A204.1 (cell line): Measurements from ENCODE around the gene CTAG1B.
A peak's percentile ranks its signal among the peaks of the same experiment; 100 is the strongest.
"Not testable (repeated sequence)": the region's sequence is repeated elsewhere in the genome, so short reads cannot be mapped to it uniquely, and the experiment has no call there.

Source experiments
- FAIRE-seq: peaks from 2 replicates; lab custom pipeline; 2012; peaks lifted over from hg19 to GRCh38; lab: Jason Lieb, UNC

Gene CTAG1B

GRCh38 chrX:154620767-154621414, 1.8 kb upstream of the CTAG1B start:
- FAIRE-seq: peak; percentile 35

DNA sequence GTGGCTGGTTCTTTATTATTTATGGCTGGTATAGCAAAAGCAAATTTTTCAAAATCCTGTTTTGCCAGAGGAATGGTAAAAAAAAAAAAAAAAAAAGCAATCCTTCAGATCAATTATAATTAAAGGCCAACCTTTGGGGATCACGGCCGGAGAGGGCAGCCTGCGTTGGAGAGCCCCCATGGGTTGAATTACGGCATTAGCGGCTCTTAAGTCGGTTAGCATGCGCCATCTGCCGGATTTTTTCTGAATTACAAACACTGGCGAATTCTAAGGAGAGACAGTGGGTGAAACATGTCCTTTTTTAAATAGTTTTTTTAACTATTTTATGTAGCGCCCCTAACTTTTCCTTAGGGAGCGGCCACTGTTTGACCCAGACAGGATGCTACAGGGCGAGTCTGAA, 5.5 kb downstream of the CTAG1B start:
- FAIRE-seq: peak; percentile 68

DNA sequence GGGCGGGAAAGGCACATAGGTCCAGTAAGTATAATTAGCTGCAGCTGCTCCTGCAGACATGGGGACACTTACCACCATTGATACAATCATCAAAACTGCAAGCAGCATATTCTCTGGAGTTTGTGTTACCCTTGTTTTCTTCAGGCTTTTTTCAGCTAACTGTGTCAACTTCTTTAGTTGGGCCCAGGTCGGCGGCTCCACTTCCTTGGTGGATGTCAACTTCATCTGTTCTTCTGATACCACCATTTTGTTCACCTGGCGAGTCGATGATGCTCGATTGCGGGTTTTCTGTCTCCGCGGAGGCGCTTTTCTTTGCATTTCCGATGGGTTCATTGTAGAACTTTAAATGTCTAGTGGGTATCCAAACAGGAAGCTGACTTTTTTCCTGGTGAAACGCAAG, 7.9 kb downstream of the CTAG1B start:
- not testable (repeated sequence) for FAIRE-seq

DNA sequence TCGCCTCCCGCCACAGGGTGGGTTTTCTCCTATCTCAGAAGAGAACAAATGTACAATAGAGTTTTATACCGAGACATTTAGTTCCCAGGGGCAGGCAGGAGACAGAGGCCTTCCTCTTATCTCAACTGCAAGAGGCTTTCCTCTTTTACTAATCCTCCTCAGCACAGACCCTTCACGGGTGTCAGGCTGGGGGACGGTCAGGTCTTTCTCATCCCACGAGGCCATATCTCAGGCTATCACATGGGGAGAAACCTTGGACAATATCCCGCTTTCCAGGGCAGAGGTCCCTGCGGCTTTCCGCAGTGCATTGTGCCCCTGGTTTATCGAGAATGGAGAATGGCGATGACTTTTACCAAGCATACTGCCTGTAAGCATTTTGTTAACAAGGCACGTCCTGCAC, 10.3 kb downstream of the CTAG1B start:
- not testable (repeated sequence) for FAIRE-seq

DNA sequence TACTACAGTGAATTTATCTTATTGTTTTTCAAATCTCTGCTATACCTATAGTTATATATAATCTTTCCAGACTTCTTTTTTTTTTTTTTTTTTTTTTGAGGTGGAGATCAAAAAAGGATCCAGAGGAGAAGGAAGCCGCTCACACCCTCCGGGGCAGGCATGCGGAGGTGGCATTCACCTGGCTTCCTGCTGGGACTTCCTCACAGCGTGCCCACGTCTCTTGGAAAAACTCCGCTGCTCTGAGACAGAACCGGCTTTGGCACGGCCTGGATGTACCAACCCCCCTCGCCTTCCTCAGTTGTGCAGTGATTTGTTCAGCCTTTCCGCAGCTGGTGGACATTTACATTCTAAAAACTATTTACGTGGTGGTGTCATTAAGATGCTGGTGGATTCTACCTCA, 11.1 kb downstream of the CTAG1B start:
- FAIRE-seq: not testable (repeated sequence)

GRCh38 chrX:154607370-154607769, 11.7 kb downstream of the CTAG1B start:
- no peak for FAIRE-seq

GRCh38 chrX:154605566-154605965, 13.5 kb downstream of the CTAG1B start:
- FAIRE-seq: no peak

GRCh38 chrX:154603438-154604430, 15.3 kb downstream of the CTAG1B start:
- FAIRE-seq: no peak

- no peak for FAIRE-seq
These were observed 16.2 kb downstream of the CTAG1B start for GRCh38 chrX:154602766-154603437.

- FAIRE-seq: no peak
These were observed 16.9 kb downstream of the CTAG1B start for GRCh38 chrX:154602226-154602625.

DNA sequence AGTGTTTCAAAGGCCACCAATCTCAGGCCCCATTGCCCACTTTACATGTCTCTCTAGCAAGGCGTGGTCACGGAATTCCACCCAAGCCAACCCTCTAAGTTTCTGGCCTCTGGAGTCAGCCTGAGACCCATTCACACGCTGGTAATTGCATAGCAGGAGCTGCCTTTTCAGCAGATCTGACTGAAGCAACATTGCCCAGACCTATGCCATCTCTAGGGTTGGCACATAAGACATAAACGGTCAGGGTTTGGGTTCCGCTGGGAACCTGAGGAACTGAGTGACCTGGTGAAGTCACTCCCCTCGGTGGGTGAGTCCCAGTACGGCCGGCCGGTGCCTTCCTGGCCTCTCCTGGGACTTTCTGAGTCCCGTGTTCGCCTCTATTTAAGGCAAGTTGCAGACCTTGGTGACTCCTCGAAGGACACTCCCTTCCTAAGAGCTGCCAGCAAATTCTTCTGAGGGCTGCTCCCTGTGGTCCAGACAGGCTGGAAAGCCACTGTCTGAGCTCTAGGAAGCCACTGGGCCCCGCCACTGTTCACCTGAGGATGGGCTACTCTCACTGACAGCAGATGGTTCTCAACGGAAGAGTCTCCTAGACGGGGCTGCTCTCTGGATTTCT, 18.2 kb downstream of the CTAG1B start:
- no peak for FAIRE-seq

DNA sequence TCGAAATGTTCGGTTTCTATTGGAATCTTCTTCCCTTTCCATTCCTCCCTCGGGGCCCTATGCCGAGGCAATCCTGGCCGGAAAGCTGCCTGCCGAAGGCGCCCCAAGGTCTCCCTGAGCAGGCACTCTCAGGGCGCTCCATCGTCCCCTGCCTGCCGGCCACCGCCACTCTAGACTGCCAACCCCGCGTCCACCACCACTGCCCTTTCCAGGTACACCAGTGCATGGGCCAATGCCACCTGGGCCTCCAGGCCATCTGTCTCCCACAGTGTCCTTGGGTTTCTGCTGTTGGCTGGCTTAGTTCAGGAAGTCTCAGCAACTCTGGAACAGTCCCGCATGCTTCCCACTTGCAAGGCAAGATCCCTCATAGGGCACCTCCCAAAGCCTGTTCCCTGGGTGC, 19.6 kb downstream of the CTAG1B start:
- no peak for FAIRE-seq

GRCh38 chrX:154598656-154599055, 20.4 kb downstream of the CTAG1B start:
- FAIRE-seq: no peak

GRCh38 chrX:154597221-154597620, 21.9 kb downstream of the CTAG1B start:
- FAIRE-seq: no peak

- FAIRE-seq: no peak
These were observed 22.7 kb downstream of the CTAG1B start for GRCh38 chrX:154596290-154596929.

DNA sequence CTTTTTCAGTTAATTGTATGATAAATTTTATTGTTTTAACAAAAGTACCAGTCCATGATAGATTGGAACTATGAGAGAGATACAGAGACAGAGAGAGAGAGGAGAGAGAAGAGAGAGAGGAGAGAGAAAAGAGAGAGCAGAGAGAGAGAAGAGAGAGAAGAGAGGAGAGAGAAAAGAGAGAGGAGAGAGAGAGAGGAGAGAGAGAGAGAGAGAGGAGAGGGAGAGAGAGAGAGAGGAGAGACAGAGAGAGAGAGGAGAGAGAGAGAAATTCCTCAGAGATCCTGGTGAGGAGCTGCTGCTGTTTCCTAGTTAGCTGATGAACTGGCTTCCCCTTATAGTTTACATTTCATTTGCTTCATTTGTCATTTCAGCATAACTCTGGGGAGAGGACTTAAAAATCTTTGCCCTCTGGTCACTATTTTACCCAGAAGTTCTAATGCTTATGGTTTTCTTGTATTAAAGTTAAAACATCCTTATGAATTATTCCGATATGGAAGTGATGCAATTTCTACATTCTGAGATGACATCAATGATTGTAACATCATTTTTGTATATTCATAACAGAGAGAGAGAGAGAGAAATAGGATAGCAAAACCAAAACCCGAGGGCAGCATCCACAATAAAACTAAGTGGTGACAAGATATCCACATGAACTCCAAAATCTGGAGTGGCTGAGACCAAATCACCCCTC, 23.4 kb downstream of the CTAG1B start:
- FAIRE-seq: no peak

- FAIRE-seq: no peak
These were observed 24.6 kb downstream of the CTAG1B start for GRCh38 chrX:154594491-154594890.

DNA sequence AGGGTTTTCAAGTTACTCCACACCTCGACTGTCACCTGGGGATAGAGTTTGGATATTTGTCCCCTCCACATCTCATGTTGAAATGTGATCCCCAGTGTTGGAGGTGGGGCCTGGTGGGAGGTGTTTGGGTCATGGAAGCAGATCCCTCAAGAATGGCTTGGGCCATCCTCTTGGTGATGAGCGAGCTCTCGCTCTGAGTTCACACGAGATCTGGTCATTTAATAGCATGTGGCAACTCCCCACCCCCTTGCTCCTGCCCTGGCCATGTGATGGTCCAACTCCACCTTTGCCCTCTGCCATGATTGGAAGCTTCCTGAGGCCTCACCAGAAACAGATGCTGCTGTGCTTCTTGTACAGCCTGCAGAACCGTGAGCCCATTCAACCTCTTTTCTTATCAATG, 25.9 kb downstream of the CTAG1B start:
- FAIRE-seq: no peak

- FAIRE-seq: no peak
These were observed 26.6 kb downstream of the CTAG1B start for GRCh38 chrX:154592505-154592904.

GRCh38 chrX:154590415-154590814, 28.7 kb downstream of the CTAG1B start:
- FAIRE-seq: peak; percentile 16

DNA sequence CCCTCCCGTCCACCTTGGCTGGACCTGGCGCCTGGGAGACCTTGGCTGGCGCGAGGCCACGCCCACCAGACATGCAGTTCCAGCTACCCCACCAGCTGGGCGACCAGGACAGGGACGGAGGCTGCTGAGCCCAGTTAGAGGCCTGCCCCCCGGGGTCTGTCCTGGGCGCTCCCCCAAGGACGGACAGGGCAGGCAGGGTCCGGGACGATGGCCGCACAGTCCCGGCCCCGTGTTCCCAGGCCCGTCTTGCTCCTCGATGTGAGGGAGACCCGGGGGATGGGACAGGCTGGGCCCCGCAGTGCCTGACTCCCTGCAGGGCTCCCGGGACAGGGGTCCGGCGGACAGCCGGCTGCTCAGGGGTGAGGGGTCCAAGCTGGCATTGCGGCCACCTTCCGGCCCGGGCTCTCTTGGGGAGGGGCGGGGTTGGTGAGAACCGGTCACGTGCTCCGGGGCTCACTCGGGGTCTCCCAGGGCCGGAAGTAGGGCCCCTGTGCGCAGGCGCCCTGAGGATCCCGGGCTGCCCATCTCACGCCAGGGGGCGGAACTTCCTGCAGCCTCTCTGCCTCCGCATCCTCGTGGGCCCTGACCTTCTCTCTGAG, 34.4 kb downstream of the CTAG1B start, which contains the start of gene CTAG1A:
TSS of gene CTAG1A (plus strand) at position 549 of the 599 bp plus-strand sequence. CDS start 74 bp downstream, outside the sequence.
- FAIRE-seq: not testable (repeated sequence)
